Measurements from ENCODE around the gene PHLPP1. TPM values are rescaled to one million over a fixed set of nuclear protein-coding genes. Genes with fewer than 3 reads are reported as not detected.

The PHLPP1 gene
- total RNA-seq, 1 experiment from 2014 or later = 13.7 TPM

GRCh38 chr18:62797329-62797728, 82.0 kb downstream of the PHLPP1 start:
- no peak overlapping the region for H3K4me3 ChIP-seq (ENCODE audit: low read depth, low read length, poor library complexity, severe bottlenecking)
- H3K27me3 ChIP-seq (replicated peaks; ENCODE audit: insufficient read depth, low read depth, low read length, poor library complexity) = no peaks in the 10 kb centered on the region
- peaks cover 14% of the 10 kb centered on the region for H3K4me1 ChIP-seq (ENCODE audit: insufficient read depth, low read length, poor library complexity, severe bottlenecking)
- no TSS peak for BruUV-seq (replicated peaks)
- TF ChIP-seq EZH2 (IDR thresholded peaks at IDR 0.05; ENCODE audit: borderline replicate concordance, low read depth, low read length, poor library complexity, severe bottlenecking) (no peak), CTCF (conservative IDR thresholded peaks at IDR 0.05; ENCODE audit: low read depth, low read length) (no peak)
- ChIA-PET CTCF (no interaction called here), POLR2A (ENCODE audit: low non-redundant PET) (interaction anchor here (0.6 kb wide), 1 partner anchor 149 kb away, joined by 3 read pairs; no protein-coding TSS in a partner anchor)
- H3K9me3 ChIP-seq (ENCODE audit: low read depth, low read length, poor library complexity, severe bottlenecking) = no peaks in the 10 kb centered on the region
- no peak for DNase-seq (ENCODE audit: low spot score)
- H3K27ac ChIP-seq (ENCODE audit: low read depth, low read length, poor library complexity, severe bottlenecking) = no peak overlapping the region
- H3K36me3 ChIP-seq (ENCODE audit: insufficient read depth, low read length, poor library complexity, severe bottlenecking) = no peaks in the 10 kb centered on the region
- intact Hi-C loops (cut with micrococcal nuclease; ENCODE audit: unreplicated experiment) = loop anchor here (10.0 kb wide), 1 partner anchor 193 kb away; no protein-coding TSS in a partner anchor

- TF ChIP-seq EZH2 (IDR thresholded peaks at IDR 0.05; ENCODE audit: borderline replicate concordance, low read depth, low read length, poor library complexity, severe bottlenecking) = no peak
- no peak for TF ChIP-seq CTCF (conservative IDR thresholded peaks at IDR 0.05; ENCODE audit: low read depth, low read length)
- H3K4me1 ChIP-seq (ENCODE audit: insufficient read depth, low read length, poor library complexity, severe bottlenecking) = peaks cover 14% of the 10 kb centered on the region
- ChIA-PET POLR2A (ENCODE audit: low non-redundant PET) (no interaction called here), CTCF (interaction anchor here (0.5 to 0.8 kb wide), 2 partner anchors 85 to 143 kb away, joined by 3 to 5 read pairs; partner anchors contain the start of gene PHLPP1)
- H3K4me3 ChIP-seq (ENCODE audit: low read depth, low read length, poor library complexity, severe bottlenecking) = no peak overlapping the region
- H3K27ac ChIP-seq (ENCODE audit: low read depth, low read length, poor library complexity, severe bottlenecking) = no peak overlapping the region
- H3K9me3 ChIP-seq (ENCODE audit: low read depth, low read length, poor library complexity, severe bottlenecking) = no peaks in the 10 kb centered on the region
- BruUV-seq (replicated peaks) = no TSS peak
- H3K27me3 ChIP-seq (replicated peaks; ENCODE audit: insufficient read depth, low read depth, low read length, poor library complexity) = no peaks in the 10 kb centered on the region
- intact Hi-C loops (cut with micrococcal nuclease; ENCODE audit: unreplicated experiment) = loop anchor here (5.0 to 10.0 kb wide), 2 partner anchors 78 to 195 kb away; no protein-coding TSS in a partner anchor
- DNase-seq (ENCODE audit: low spot score) = no peak
- H3K36me3 ChIP-seq (ENCODE audit: insufficient read depth, low read length, poor library complexity, severe bottlenecking) = no peaks in the 10 kb centered on the region
Observed at GRCh38 chr18:62799977-62800376, 84.6 kb downstream of the PHLPP1 start.

DNA sequence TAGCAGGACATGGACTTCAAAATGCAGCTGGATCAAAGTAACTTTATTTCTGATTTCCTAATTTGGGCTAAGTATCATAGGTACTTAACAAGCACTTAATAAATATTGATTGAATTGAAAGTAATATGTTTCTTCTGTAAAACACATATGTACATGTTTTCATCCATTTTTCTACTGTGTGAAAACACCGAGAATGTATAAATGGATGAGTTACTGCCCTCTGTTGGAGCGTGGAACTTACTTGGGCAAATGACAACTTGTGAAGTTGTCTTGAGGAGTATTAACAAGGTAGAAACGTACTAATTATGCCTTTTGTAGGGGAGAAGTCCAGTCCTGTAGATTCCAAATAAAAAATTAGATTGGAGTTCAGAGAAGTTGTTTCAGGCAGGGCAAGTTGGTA, 87.2 kb downstream of the PHLPP1 start:
- BruUV-seq (replicated peaks) = no TSS peak
- peak; percentile 26 for DNase-seq (ENCODE audit: low spot score)
- Histone ChIP-seq H3K9me3 (ENCODE audit: low read depth, low read length, poor library complexity, severe bottlenecking) (no peaks in the 10 kb centered on the region), H3K4me3 (ENCODE audit: low read depth, low read length, poor library complexity, severe bottlenecking) (no peak overlapping the region), H3K27ac (ENCODE audit: low read depth, low read length, poor library complexity, severe bottlenecking) (no peak overlapping the region), H3K27me3 (replicated peaks; ENCODE audit: insufficient read depth, low read depth, low read length, poor library complexity) (no peaks in the 10 kb centered on the region), H3K4me1 (ENCODE audit: insufficient read depth, low read length, poor library complexity, severe bottlenecking) (peaks cover 20% of the 10 kb centered on the region), H3K36me3 (ENCODE audit: insufficient read depth, low read length, poor library complexity, severe bottlenecking) (no peaks in the 10 kb centered on the region)
- TF ChIP-seq CTCF (conservative IDR thresholded peaks at IDR 0.05; ENCODE audit: low read depth, low read length) = peak; percentile 54
- no peak for TF ChIP-seq EZH2 (IDR thresholded peaks at IDR 0.05; ENCODE audit: borderline replicate concordance, low read depth, low read length, poor library complexity, severe bottlenecking)
- ChIA-PET CTCF (interaction anchor here (0.5 kb wide), 1 partner anchor 26 kb away, joined by 8 read pairs; no protein-coding TSS in a partner anchor), POLR2A (ENCODE audit: low non-redundant PET) (no interaction called here)
- intact Hi-C loops (cut with micrococcal nuclease; ENCODE audit: unreplicated experiment) = loop anchor here (5.0 kb wide), 1 partner anchor 80 kb away; no protein-coding TSS in a partner anchor
